ENCODE measurements around the gene GPC5.
"Not testable (repeated sequence)": the region's sequence is repeated elsewhere in the genome, so short reads cannot be mapped to it uniquely, and the experiment has no call there.

The GPC5 gene

DNA sequence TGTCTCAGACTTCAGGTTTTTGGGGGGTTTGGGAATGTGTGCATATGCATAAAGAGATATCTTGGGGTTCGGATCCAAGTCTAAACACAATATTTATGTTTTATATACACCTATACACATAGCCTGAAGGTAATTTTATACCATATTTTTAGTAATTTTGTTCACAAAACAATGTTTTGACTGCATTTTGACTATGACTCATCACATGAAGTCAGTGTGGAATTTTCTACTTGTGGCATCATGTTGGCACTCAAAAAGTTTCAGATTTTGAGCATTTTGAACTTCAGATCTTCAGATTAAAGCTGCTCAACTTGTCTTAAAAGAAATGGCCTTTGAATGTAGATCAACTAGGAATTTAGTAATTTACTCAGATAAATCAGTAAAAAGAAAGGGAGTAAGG, 1115.3 kb downstream of the GPC5 start:
- no peak for DNase-seq

DNA sequence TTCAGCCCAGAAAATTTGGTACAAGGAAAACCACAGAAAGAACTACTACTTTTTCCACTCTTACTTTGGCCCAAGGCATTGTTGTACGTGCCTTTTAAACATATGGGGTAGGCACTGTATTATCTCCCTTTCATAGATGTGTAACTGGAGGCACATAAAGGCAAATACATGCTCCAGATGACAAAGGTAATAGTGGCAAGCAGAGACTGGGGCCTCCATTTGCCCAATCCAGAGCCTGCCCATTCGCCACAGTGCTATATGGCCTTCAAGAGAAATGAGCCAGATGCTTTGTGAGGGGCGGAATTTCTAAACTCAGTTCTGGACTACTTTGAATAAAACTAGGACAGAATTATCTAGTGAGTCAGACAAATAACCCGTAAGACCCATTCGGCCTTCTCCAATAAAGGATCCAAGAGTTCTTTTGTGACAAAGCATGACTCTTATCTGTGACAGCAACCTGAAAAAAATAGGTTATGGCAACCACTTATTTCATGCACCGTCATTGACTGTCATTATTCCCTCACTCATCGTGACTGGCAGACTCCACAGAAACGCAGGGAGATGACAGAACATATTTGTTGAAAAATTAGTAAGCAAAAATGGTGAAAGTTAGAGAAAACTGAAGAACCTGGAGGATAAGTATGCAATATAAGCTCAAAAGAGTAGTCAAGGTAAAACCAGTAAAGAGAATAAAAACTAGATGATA, 1116.2 kb downstream of the GPC5 start:
- no peak for DNase-seq

DNA sequence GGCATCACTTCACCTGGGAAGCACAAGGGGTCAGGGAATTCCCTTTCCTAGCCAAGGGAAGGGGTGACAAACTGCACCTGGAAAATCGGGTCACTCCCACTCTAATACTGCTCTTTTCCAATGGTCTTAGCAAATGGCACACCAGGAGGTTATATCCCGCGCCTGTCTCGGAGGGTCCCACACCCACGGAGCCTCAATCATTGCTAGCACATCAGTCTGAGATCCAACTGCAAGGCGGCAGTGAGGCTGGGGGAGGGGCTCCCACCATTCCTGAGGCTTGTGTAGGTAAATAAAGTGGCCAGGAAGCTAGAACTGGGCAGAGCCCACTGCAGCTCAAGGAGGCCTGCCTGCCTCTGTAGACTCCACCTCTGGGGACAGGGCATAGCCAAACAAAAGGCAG, 1118.5 kb downstream of the GPC5 start:
- DNase-seq, result not testable (repeated sequence)

DNA sequence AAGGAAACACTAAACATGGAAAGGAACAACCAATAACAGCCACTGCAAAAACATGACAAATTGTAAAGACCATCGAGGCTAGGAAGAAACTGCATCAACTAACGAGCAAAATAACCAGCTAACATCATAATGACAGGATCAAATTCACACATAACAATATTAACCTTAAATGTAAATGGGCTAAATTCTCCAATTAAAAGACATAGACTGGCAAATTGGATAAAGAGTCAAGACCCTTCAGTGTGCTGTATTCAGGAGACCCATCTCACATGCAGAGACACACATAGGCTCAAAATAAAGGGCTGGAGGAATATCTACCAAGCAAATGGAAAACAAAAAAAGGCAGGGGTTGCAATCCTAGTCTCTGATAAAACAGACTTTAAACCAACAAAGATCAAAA, 1120.2 kb downstream of the GPC5 start:
- not testable (repeated sequence) for DNase-seq

DNA sequence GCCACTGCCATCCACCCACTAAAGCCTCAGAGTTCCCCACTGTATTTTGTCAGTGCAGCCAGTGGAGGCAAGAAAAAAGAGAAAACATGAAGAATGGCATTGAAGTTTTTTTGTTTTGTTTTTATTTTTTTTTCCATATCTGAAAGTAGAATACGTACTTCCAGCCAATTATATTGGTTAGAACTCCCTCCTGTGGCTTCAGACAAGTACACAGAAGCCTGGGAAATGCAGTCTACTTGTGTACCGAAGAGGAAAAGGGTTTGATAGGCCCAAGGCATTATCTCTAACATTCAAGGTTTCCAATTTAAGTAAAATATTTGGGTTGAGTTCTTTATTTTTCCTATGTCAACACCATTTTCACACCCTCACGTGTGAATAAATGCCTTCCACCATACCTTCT, 1131.9 kb downstream of the GPC5 start:
- DNase-seq, result no peak

DNA sequence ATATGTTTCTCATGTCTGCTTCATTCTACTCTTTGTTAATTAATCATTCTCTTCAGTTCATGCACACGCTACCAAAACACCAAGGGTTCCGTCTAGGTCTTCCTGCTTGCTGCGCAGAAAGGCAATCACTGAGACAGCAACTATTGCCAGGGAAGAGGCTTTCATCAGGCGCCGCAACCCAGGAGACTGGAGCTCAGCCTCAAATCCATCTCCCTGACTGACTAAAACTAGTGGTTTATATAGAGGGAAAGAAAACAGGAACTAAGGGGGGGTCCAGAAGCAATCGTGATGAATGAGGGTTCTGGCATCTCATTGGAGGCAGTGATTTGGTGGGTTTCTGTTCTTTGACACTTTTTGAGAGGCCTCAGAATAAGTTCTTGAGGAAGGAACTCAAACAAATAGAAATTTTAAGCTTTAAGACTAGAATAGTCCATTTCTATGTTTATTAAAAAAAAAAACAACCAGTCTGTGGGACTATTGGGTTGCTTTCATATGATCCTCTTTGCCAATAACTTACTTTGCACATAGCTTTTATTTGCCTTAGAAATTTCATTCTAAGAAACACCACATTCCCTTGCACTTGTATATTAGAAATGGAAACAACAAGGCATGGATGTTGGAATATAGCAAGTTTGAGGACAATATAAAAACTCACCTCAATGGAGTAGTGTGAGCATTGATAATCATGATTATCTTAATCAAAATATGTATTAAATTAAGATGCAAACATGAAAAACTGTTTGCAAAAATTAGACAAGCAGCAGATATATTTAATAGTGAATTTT, 1137.0 kb downstream of the GPC5 start:
- DNase-seq, result no peak

DNA sequence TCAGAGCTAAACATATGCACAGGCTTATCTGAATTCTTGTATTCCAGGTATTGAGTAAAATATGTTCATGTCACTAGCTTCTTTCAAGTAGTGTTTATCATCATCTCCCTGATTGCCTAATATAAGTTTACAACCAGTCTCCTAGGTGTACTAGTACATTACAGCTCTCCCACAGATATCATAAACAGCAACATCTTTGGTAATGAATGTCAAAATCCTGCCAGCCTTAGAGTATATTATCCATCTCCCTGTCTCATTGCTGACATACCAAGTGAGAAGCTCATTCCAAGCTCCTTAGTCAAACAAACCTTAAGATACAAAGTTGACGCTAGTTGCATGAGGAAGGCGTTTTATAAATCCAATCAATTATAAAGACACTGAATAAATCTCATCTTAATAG, 1139.0 kb downstream of the GPC5 start:
- no peak for DNase-seq

DNA sequence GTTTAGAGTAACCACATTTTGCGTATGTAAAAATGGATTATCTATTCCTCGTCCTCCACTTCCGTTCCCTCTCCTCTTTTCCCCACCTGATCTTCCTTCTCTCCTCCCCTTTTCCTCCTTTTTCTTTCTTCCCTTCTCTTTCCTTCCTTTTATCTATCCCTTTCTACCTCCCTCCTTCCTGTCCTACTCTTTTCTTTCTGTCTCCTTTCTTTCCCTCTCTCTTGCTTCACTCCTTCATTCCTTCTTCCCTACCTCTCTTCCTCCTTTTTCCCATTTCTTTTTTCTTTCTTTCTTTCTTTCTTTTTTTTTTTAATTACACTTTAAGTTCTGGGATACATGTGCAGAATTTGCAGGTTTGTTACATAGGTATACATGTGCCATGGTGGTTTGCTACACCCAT, 1139.7 kb downstream of the GPC5 start:
- no peak for DNase-seq

DNA sequence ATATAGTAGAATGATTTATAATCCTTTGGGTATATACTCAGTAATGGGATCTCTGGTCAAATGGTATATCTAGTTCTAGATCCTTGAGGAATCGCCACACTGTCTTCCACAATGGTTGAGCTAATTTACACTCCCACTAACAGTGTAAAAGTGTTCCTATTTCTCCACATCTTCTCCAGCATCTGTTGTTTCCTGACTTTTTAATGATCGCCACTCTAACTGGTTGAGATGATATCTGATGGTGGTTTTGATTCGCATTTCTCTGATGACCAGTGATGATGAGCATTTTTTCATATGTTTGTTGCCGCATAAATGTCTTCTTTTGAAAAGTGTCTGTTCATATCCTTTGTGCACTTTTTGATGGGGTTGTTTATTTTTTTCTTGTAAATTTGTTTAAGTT, 1140.7 kb downstream of the GPC5 start:
- not testable (repeated sequence) for DNase-seq

DNA sequence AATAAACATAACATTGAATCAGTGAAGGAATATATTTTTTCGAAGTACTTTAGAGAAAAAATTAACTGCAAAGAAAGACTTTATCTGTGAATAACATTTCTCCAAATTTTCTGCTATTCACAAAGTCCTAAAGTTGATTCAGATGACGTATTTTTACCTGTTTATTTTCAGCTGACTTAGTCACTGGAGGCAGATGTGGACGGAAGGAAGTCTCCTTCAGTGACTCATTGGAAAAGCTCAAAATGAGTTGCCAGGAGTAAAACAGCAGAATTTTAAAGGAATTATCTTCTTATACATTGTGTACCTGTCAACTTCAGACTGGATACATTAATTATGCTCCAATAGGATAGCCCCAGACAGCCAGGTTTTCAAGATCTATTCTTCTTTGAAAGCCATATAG, 1148.8 kb downstream of the GPC5 start:
- DNase-seq, result peak in 1 of 2 experiments; percentile 43

DNA sequence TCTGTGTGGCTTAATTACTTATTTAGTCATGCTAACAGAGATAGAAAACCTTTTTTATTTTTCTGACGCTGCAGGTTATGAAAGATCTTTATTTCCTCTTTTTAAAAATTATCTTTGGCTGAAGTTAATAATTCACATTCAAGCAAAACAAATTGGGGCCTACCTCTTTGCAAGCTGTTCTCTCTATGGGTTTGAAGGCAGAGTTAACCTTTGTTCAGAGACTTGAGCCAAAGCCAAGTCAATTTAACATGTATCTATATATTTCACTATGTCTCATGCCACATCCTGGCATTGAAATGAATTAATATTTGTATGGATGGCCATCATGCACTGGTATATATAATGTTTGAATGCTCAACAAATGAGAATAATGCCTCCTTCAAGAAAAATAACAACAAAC, 1150.9 kb downstream of the GPC5 start:
- DNase-seq, result no peak

DNA sequence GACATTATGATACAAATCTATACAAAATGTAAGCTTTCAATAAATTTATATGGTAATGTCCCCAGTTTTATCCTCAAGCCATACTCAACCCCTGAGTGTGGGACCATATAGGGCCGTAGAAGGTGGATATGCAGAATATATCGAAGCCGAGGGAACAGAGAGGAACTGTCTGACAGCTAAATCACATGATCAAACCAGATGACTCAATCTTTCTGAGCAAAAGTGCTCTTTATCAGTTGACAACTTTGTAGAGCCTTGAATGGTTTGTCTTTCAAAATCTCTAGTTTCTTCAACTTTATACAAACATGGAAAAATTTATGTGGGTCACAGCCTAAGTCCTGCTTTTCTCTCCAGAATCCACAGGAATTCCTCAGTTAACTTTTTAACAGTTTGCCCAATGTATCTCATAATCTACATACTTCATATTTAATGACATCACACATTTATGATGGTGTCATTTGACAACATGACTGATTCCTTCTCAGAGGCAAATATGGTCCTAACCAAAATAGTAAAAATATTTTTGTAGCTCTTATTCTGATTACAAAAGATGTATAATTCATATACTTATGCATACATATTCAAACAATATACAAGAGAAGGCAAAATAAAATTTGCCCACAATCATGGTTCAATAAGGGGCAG, 1155.2 kb downstream of the GPC5 start:
- DNase-seq, result no peak

DNA sequence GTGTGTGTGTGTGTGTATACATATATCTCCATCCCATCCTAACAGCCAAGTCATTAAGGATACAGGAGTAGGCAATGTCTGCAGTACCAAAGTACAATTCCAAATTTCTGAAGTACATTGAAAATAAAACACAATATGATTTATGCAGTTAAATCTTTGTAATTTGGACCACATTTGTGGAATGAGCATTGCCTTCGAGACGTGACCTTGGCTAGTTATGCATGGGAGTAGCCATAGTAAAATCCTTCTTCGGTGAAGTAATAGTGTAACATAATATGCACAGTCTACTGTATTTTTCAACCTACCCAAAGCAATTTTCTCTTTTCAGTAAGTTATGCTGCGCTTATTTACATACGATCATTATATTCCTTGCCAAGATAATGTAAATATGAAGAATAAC, 1162.5 kb downstream of the GPC5 start:
- no peak for DNase-seq

DNA sequence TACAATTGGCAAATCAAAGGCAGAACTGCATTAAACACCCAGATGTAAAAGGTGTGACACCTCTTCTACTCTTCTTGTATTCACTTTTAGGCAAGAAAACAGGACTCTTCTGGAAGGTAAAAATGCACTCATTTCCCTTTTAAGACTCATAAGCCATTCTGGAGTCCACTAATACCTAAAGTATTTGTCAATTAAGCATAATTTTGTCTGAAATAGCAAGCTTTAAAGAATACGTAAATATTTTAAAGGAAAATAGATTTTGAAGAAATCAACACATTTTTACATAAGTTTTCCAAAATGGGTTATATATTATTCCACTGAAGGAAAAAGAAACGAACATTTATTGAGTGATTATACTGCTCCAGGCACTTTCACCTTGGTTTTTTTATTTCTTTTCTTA, 1166.5 kb downstream of the GPC5 start:
- no peak for DNase-seq

DNA sequence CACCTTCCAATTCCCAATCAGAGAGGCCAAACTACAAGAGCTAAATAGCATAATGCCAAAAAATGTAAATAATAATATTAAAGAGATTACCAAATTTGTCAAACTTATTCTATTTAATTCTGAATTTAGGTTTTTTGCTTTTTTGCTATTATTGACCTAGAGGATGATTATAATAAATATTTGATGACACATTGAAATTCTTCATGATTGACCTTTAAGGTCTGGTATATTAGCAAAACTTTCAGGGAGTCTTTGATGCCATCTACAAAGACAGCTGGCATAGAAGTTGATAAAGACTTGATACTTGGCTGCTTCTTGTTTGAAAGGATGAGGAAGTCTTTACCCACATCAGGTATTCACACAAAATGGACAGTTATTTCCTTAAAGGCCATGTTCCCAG, 1168.3 kb downstream of the GPC5 start:
- no peak for DNase-seq

DNA sequence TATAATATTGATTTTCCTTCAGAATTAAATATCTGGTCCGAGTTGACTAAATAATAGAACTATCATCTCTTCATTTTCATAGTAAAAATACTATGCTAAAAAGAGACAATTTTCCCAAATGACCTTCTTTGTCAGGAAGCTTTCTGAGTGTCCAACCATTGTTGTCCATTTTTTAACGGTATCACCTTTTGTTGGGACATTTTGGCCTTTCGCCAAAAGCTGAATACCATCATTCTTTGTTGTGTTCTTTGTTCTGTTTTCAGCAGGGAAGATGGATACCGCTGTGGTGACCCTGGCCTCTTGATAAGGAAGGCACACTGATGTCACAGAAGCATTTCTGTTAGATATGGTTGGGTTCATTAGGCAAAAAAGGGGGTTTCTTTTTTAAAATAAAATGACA, 1173.8 kb downstream of the GPC5 start:
- DNase-seq, result no peak

DNA sequence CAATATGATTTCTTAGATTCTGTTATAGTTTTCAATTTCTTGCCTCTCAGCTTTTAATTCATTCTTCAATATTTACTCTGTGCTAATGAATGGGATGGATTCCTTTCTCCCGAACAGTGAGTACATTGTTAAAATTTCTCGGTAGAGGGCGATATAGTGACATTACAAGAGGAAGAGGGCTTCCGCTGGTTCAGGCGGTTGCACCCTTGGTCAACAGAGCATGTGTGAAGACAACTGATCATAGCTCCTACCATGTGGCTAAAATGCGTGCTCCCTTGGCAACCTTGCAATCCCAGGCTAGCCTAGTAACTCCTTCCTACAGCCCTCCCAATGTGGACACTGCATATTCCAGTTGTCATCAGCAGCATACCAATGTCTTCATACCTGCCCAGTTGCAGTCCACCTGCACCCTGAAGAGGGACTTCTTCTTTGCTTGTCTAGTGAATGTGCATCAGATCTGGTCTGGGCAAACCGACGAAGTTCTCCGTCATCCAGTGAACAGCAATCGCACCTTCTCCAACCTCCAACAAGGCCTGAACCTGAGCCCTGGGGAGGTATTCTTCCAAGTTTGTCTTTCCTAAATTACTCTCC, 1175.1 kb downstream of the GPC5 start:
- peak in 1 of 2 experiments; percentile 20 for DNase-seq

DNA sequence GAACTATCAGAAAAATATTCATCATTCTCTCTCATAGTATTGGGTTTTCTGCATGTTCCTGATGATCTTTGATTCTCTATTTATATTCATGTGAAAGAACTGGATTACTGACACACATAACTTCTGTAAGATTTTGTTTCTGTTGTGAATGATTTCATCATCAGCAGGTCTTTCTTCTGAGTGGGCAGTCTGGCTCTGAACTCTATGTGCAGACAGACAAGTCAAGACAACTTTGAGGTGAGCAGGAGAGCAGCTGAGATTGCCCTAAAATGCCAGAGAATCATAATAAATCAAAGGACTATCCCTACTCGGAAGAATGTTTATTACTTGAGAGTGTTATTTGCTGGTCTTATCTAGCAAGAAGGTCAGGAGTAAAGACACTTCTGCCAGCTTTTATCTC, 1176.1 kb downstream of the GPC5 start:
- no peak for DNase-seq

DNA sequence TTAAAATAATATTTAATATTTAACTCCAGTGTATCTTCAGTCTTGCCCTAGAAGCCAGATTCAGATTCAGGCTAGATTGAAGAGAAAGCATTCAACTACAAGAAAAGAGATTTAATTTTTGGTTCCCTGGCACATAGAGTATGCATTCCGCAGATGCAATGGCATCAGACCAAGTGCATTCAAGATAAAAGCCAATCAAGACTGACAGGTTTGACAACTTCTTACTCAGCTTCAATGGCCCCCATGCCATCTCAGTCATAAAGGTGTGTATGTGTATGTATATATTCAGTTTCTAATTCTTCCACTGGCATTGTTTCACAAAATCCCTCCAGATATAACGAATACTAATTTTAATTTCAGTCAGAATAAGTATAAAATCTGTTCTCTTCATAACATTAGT, 1177.4 kb downstream of the GPC5 start:
- DNase-seq, result no peak

DNA sequence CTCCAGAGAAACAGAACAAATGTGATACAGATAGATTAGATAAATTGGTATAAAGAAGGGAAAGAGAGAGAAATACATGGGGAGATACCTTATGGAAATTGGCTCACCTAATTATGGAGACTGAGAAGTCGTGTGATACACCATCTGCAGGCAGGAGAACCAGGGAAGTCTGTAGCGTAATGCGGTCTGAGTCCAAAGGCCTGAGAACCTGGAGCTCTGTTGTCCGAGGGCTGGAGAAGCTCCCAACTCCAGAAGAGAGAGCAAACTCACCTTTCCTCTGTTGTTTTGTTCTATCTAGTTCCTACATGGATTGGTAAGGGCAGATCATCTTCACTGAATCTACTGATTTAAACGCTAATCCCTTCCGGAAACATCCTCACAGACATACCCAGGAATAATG, 1179.9 kb downstream of the GPC5 start:
- DNase-seq, result no peak

DNA sequence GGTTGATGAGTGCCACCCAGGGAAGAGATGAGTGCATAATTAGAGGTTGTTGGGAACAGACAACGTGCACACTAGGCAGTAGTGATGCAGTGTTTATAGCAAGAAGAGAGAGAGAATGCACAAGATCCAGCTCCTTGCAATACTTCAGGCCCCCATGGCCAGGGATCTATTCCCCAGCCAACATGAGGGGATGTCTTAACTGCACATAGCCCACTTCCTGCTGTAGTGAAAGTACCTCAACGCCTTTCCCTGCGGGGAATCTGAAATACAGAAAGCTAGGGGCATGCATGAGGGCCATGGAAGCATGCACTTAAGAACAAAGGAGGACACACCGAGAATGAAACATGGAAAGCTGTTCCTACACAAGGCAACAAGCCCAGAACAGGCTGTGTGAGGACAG, 1191.5 kb downstream of the GPC5 start:
- no peak for DNase-seq

DNA sequence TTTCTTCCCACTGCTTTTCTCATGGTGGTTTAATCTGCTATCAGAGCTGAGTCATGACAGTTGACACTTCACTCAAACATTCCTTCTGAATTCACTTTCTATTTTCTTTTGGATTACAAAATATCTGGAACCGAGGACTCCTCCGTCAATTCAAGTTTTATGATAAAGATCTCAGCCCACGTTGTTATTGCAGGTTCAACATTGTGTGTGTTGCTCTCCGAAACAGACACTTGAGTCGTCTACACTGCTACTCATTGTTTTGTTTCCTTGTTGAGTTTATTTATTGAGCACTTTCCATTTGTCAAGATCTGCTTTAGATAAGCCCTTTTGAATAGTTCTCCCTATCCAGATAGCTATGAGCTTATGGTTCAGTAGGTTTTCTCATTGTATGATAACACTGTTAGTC, 1192.1 kb downstream of the GPC5 start:
- DNase-seq, result no peak

DNA sequence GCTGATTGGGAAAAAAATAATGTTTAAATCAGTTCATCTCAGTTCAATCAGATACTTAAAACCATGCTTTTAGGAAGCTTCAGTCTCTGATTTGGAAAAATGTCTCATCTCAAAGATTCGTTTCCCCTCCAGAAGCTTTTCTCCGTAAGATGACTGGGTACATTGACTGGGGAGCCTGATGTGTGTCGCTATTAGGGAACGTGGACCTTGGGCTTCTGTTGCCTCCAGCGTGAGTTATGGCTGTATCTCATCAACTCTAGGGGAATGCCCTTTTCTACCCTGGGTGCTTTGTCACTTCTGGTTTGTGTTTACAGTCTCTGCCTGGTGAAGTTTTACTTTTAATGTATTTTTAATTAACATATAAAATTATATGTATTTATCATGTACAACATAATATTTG, 1192.7 kb downstream of the GPC5 start:
- no peak for DNase-seq

DNA sequence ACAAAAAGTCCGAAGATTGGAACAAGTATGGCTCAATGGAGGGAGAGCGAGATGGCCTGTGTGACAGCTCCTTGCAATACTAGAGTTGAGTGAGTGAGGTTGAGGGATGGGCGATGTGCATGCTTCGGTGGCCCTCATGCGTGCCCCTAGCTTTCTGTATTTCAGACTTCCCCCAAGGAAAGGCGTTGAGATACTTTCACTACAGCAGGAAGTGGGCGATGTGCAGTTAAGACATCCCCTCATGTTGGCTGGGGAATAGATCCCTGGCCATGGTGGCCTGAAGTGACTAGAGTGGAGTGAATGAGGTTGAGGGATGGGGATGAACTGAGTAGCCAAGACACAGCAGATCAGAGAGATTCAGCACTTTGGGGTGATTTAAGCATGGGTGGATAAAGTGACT, 1194.3 kb downstream of the GPC5 start:
- no peak for DNase-seq

All from SW 1271 (cell line).